WTC11 (cell line): ENCODE measurements around the gene CREB3L1.
A peak's percentile ranks its signal among the peaks of the same experiment; 100 is the strongest.

Experiments
- CREB1 ChIP-seq: sonication (generic); formaldehyde crosslinking; IDR thresholded peaks from 2 replicates; pipeline ENCODE4 v1.8.0; 2023; ENCODE audit warnings: mild to moderate bottlenecking, missing genetic modification reagents
- ESRRA ChIP-seq: sonication (generic); formaldehyde crosslinking; IDR thresholded peaks from 2 replicates; pipeline ENCODE4 v1.8.1; 2022; ENCODE audit warnings: mild to moderate bottlenecking, missing genetic modification reagents, borderline replicate concordance
- FOXK1 ChIP-seq: sonication (generic); formaldehyde crosslinking; IDR thresholded peaks from 2 replicates; pipeline ENCODE4 v1.8.0; 2022; ENCODE audit warnings: mild to moderate bottlenecking, moderate library complexity, missing genetic modification reagents
- KAT7 ChIP-seq: sonication (generic); formaldehyde crosslinking; IDR thresholded peaks from 2 replicates; pipeline ENCODE4 v1.8.1; 2023; ENCODE audit warnings: missing genetic modification reagents, mild to moderate bottlenecking, borderline replicate concordance
- MAX ChIP-seq: sonication (generic); formaldehyde crosslinking; IDR thresholded peaks from 2 replicates; pipeline ENCODE4 v1.8.0; 2022; ENCODE audit warnings: mild to moderate bottlenecking, missing genetic modification reagents
- ZNF232 ChIP-seq: sonication (generic); formaldehyde crosslinking; IDR thresholded peaks from 2 replicates; pipeline ENCODE4 v1.8.0; 2022; ENCODE audit warnings: mild to moderate bottlenecking, missing genetic modification reagents
- ZNF396 ChIP-seq: fragments of 250-450 bp; sonication (Bioruptor Pico); IDR thresholded peaks from 2 replicates; pipeline ENCODE4 v1.8.0; 2021; ENCODE audit warnings: mild to moderate bottlenecking, moderate library complexity, borderline replicate concordance
- TF ChIP-seq, protein P1 (sequence below): fragments of 200-600 bp; IDR thresholded peaks from 2 replicates; pipeline ENCODE4 v1.8.0; 2022; ENCODE audit warnings: antibody characterized with exemption

DNA sequence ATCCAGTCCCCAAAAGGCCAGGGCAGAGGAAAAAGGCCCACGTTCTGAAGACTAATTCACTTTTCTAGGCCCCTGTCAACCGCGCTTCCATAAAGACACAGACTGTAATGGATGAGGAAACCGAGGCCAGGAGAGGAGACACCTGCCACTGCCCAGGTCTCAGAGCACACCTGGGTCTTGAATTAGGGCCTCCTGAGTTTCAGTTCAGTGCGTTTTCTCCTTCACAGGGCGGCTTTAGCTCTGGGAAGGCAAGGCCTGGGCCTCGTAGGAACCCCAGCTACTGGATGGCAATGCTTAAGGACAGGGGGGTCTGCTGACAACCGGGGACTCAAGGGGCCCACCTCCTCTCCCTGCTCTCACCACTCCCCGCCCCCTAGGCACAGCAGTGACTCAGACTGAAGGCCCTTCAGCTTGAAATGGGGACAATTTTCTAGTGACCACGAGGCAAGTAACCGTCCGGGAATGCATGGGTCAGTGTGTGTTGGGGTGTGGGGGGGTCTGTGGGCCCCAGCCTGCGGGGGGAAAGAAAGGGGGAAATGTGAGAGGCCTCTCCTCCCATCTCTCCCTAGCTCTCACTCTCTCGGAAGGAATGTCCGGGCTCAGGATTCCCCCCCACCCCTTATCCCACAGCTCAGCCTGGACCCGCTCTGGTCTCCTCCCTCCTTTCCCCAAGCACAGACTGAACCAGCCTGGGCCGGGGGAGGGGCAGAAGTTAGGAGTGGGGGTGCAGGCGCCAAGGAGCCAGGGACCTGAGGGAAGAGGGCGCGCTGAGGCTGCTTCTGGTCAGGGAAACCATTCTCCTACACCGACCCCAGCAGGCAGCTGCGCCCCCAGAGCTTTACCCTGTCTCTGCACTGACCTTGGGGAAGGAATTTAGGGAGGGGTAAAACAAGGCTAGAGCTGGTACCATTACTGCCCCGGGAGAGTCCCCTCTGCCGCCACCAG, 17.2 kb downstream of the CREB3L1 start:
- TF ChIP-seq, protein P1, sequence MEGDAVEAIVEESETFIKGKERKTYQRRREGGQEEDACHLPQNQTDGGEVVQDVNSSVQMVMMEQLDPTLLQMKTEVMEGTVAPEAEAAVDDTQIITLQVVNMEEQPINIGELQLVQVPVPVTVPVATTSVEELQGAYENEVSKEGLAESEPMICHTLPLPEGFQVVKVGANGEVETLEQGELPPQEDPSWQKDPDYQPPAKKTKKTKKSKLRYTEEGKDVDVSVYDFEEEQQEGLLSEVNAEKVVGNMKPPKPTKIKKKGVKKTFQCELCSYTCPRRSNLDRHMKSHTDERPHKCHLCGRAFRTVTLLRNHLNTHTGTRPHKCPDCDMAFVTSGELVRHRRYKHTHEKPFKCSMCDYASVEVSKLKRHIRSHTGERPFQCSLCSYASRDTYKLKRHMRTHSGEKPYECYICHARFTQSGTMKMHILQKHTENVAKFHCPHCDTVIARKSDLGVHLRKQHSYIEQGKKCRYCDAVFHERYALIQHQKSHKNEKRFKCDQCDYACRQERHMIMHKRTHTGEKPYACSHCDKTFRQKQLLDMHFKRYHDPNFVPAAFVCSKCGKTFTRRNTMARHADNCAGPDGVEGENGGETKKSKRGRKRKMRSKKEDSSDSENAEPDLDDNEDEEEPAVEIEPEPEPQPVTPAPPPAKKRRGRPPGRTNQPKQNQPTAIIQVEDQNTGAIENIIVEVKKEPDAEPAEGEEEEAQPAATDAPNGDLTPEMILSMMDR = no peak
- TF ChIP-seq CREB1 (CRISPR knock-in tag) = no peak
- no peak for TF ChIP-seq ZNF396 (CRISPR knock-in tag)
- TF ChIP-seq ZNF232 (CRISPR knock-in tag) = no peak
- no peak for TF ChIP-seq FOXK1
- no peak for TF ChIP-seq KAT7 (CRISPR knock-in tag)
- TF ChIP-seq MAX (CRISPR knock-in tag) = no peak
- TF ChIP-seq ESRRA (CRISPR knock-in tag) = 0 out of 2 replicates have a peak, but pooled peaks have one; percentile 1
